GM23338 (cell line): ENCODE measurements around the gene UNC80. TPM values are rescaled to one million over a fixed set of nuclear protein-coding genes. Genes with fewer than 3 reads are reported as not detected.

Source experiments
- ATAC-seq: fragments of 200-7000 bp; cut with Tn5 transposase; 3 replicates; pipeline ENCODE4 v1.9.1; 2020
- DNase-seq: peaks from one replicate; pipeline ENCODE4 v3.0.0-alpha.2; 2015; ENCODE audit warnings: low spot score
- H2AFZ ChIP-seq: fragments of 200-600 bp; sonication (generic); 2 replicates; pipeline ENCODE4 v1.8.0; 2016; ENCODE audit warnings: antibody characterized with exemption, mild to moderate bottlenecking, moderate library complexity
- H3F3A ChIP-seq: fragments of 200-600 bp; sonication (generic); replicated peaks from 2 replicates; pipeline ENCODE4 v1.8.0; 2017; ENCODE audit warnings: antibody characterized with exemption, mixed run types, low read depth
- H3K27ac ChIP-seq: fragments of 200-600 bp; sonication (generic); 2 replicates; pipeline ENCODE4 v1.6.1; 2016; ENCODE audit warnings: low read depth
- H3K27me3 ChIP-seq: fragments of 200-600 bp; sonication (generic); 2 replicates; pipeline ENCODE4 v1.8.0; 2016; ENCODE audit warnings: mild to moderate bottlenecking, mixed run types, moderate library complexity; ENCODE audit not compliant: insufficient read depth
- H3K36me3 ChIP-seq: fragments of 200-600 bp; sonication (generic); 2 replicates; pipeline ENCODE4 v1.8.0; 2016; ENCODE audit warnings: mild to moderate bottlenecking; ENCODE audit not compliant: insufficient read depth
- H3K4me1 ChIP-seq: fragments of 200-600 bp; sonication (generic); 2 replicates; pipeline ENCODE4 v1.8.0; 2016; ENCODE audit warnings: mild to moderate bottlenecking, moderate library complexity; ENCODE audit not compliant: insufficient read depth
- H3K4me2 ChIP-seq: fragments of 200-600 bp; sonication (generic); 2 replicates; pipeline ENCODE4 v1.7.1; 2017; ENCODE audit warnings: mixed run types
- H3K4me3 ChIP-seq: fragments of 200-600 bp; sonication (generic); 2 replicates; pipeline ENCODE4 v1.6.1; 2016; ENCODE audit warnings: mixed run types
- H3K79me2 ChIP-seq: fragments of 200-600 bp; sonication (generic); replicated peaks from 2 replicates; pipeline ENCODE4 v1.8.0; 2017; ENCODE audit warnings: mild to moderate bottlenecking; ENCODE audit not compliant: insufficient read depth
- H3K9me2 ChIP-seq: fragments of 200-600 bp; sonication (generic); 2 replicates; pipeline ENCODE4 v1.8.0; 2017; ENCODE audit not compliant: insufficient read depth
- H4K20me1 ChIP-seq: fragments of 200-600 bp; sonication (generic); replicated peaks from 2 replicates; pipeline ENCODE4 v1.8.0; 2017; ENCODE audit warnings: mild to moderate bottlenecking; ENCODE audit not compliant: insufficient read depth
- H3K27ac Mint-ChIP-seq: 2 replicates; pipeline ENCODE4 v1.8.0; 2020; ENCODE audit warnings: inconsistent platforms, mild to moderate bottlenecking, moderate library complexity, mixed read lengths
- H3K27me3 Mint-ChIP-seq: 3 replicates; pipeline ENCODE4 v1.8.0; 2022; ENCODE audit warnings: low read depth, mild to moderate bottlenecking, moderate library complexity, mixed read lengths, inconsistent platforms; ENCODE audit not compliant: insufficient read depth, poor library complexity
- H3K36me3 Mint-ChIP-seq: 3 replicates; pipeline ENCODE4 v1.8.0; 2021; ENCODE audit warnings: low read depth, mild to moderate bottlenecking, inconsistent platforms, moderate library complexity, mixed read lengths
- H3K4me1 Mint-ChIP-seq: 3 replicates; pipeline ENCODE4 v1.8.0; 2020; ENCODE audit warnings: mild to moderate bottlenecking, inconsistent platforms, mixed read lengths
- H3K4me3 Mint-ChIP-seq: 3 replicates; pipeline ENCODE4 v1.8.0; 2021; ENCODE audit warnings: moderate library complexity, mild to moderate bottlenecking, inconsistent platforms, mixed read lengths
- H3K9me3 Mint-ChIP-seq: 3 replicates; pipeline ENCODE4 v1.8.0; 2020; ENCODE audit warnings: moderate library complexity, mild to moderate bottlenecking, inconsistent platforms, mixed read lengths
- CREB1 ChIP-seq: fragments of 250-450 bp; sonication (Bioruptor Pico); IDR thresholded peaks from 2 replicates; pipeline ENCODE4 v1.5.0; 2020; ENCODE audit warnings: low read depth, mild to moderate bottlenecking, moderate library complexity
- CTCF ChIP-seq, 2 experiments: fragments of 200-600 bp in 1 of 2; sonication (generic) in 1 of 2; conservative IDR thresholded peaks; 2 replicates each; pipeline versions ENCODE4 v1.5.1 to v1.6.1; 2016 to 2017; ENCODE audit warnings: antibody characterized with exemption in 2 of 2, low read depth in 2 of 2, mild to moderate bottlenecking in 2 of 2, moderate library complexity in 1 of 2
- JUNB ChIP-seq: IDR thresholded peaks from one replicate; pipeline ENCODE4 v1.6.1; 2016; ENCODE audit warnings: antibody characterized with exemption; ENCODE audit not compliant: unreplicated experiment
- NANOG ChIP-seq: IDR thresholded peaks from 2 replicates; pipeline ENCODE4 v1.6.1; 2016; ENCODE audit warnings: antibody characterized with exemption, borderline replicate concordance
- POLR2AphosphoS5 ChIP-seq: IDR thresholded peaks from 2 replicates; pipeline ENCODE4 v1.6.1; 2016; ENCODE audit warnings: antibody characterized with exemption, low read depth
- STAT1 ChIP-seq: IDR thresholded peaks from one replicate; pipeline ENCODE4 v1.6.1; 2016; ENCODE audit warnings: antibody characterized with exemption; ENCODE audit not compliant: unreplicated experiment
- ZNF114 ChIP-seq: fragments of 250-450 bp; sonication (Bioruptor Pico); IDR thresholded peaks from 2 replicates; pipeline ENCODE4 v1.5.0; 2020; ENCODE audit warnings: mild to moderate bottlenecking, moderate library complexity
- ZNF462 ChIP-seq: fragments of 250-450 bp; sonication (Bioruptor Pico); IDR thresholded peaks from 2 replicates; pipeline ENCODE4 v1.5.0; 2020; ENCODE audit warnings: mild to moderate bottlenecking, moderate library complexity
- polyA plus RNA-seq: library from polyadenylated mRNA; unstranded; fragments of >200 nt; fragmentation: Nextera tagmentation; extraction: Ambion mirVana; gene quantifications from 2 replicates; pipeline ENCODE4 v1.2.1, GENCODE V29; 2016
- total RNA-seq: library from RNA; depleted of rRNA; stranded (reverse); fragments of >200 nt; shearing (Covaris generic); gene quantifications from 2 replicates; pipeline ENCODE4 v1.2.3, GENCODE V29; 2014

UNC80 gene
- total and polyA plus RNA-seq, 2 experiments from 2014 or later: 0.11 to 1.5 TPM

DNA sequence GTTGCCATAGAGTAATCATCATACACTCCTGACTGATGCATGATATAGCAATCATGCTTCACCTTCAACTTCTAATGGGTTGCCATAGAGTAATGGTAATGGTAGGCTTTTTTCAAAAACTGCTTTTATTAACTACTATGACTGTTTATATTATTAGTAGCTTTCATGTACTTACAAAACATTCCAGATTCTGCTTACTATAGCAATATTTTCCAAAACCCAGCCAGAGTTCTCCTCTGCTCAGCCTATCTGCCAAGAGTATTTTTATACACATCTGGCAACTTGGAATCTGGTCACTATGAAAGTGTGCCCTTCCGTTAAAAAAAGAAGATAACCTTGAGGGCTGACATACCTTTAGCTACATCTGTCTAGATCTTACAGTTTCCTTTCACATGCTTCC, 5.0 kb upstream of the UNC80 start (continued):
- TF ChIP-seq NANOG (no peak), POLR2AphosphoS5 (no peak), ZNF114 (CRISPR knock-in tag) (no peak), ZNF462 (CRISPR knock-in tag) (no peak), JUNB (no peak)

- H3K27me3 ChIP-seq: peaks cover 94% of the 10 kb centered on the region
- peaks cover 5% of the 10 kb centered on the region; the same call in 1 of the 2 replicates for H3K4me1 ChIP-seq
- DNase-seq (no peak), ATAC-seq (no peak)
- H3K27me3 Mint-ChIP-seq: peaks cover 24% of the 10 kb centered on the region
- no peak overlapping the region for H3K4me2 ChIP-seq
- no peak overlapping the region for H3K27ac Mint-ChIP-seq
- no peaks in the 10 kb centered on the region for H3K36me3 ChIP-seq
- peaks cover 4% of the 10 kb centered on the region; the same call in 2 of the 3 replicates for H3K4me1 Mint-ChIP-seq
- no peak overlapping the region for H3K4me3 ChIP-seq
- peaks cover 7% of the 10 kb centered on the region; the same call in 1 of the 2 replicates for H4K20me1 ChIP-seq
- no peaks in the 10 kb centered on the region for H3K9me2 ChIP-seq
- H3K36me3 Mint-ChIP-seq: no peaks in the 10 kb centered on the region
- no peaks in the 10 kb centered on the region for H3K9me3 Mint-ChIP-seq
- H3K27ac ChIP-seq: no peak overlapping the region
- H2AFZ ChIP-seq: no peak overlapping the region
- no peak overlapping the region for H3K4me3 Mint-ChIP-seq
- no peaks in the 10 kb centered on the region for H3F3A ChIP-seq
- no peaks in the 10 kb centered on the region for H3K79me2 ChIP-seq
- TF ChIP-seq CTCF (conservative IDR thresholded peaks at IDR 0.05; ENCODE audit: low read depth in 2 of 2) (no peak), ZNF462 (CRISPR knock-in tag) (no peak), CREB1 (no peak), STAT1 (no peak)
Observed at GRCh38 chr2:209767316-209767715, 4.3 kb upstream of the UNC80 start.
